Right atrium auricular region (tissue), 2 donors: ENCODE data around the gene GOSR2. TPM values are rescaled to one million over a fixed set of nuclear protein-coding genes. Genes with fewer than 3 reads are reported as not detected.

Source experiments
- DNase-seq: peaks from one replicate; pipeline ENCODE4 v3.0.0-alpha.2; 2019; ENCODE audit warnings: low spot score
- H3K27ac ChIP-seq, 2 donors: fragments of 200-600 bp; sonication (generic); 1 replicate in 1 of 2; 2 replicates in 1 of 2; pipeline ENCODE4 v1.5.1; 2016 to 2019
- H3K27me3 ChIP-seq, 2 donors: fragments of 200-600 bp; sonication (generic); one replicate each; pipeline versions ENCODE4 v1.5.1 to v1.6.0; 2017 to 2019
- H3K36me3 ChIP-seq: fragments of 200-600 bp; sonication (generic); one replicate; pipeline ENCODE4 v1.5.1; 2016
- H3K4me1 ChIP-seq, 2 donors: fragments of 200-600 bp; sonication (generic); one replicate each; pipeline versions ENCODE4 v1.5.1 to v1.6.0; 2017 to 2019
- H3K4me3 ChIP-seq, 2 donors: fragments of 200-600 bp; sonication (generic); 1 replicate in 1 of 2; 2 replicates in 1 of 2; pipeline ENCODE4 v1.5.1; 2017 to 2019; ENCODE audit warnings: mild to moderate bottlenecking in 1 of 2, moderate library complexity in 1 of 2
- H3K9me3 ChIP-seq, 2 donors: fragments of 200-600 bp; sonication (generic); one replicate each; pipeline ENCODE4 v1.5.1; 2019
- CTCF ChIP-seq, 2 donors: fragments of 200-600 bp; sonication (generic); IDR thresholded peaks; one replicate each; pipeline ENCODE4 v1.5.1; 2019; ENCODE audit warnings: antibody characterized with exemption in 2 of 2
- total RNA-seq, 2 donors: library from RNA; depleted of rRNA; stranded (reverse); fragments of >200 nt; gene quantifications; one replicate each; pipeline ENCODE4 v1.1.0, GENCODE V29; 2016

GOSR2 gene
- total RNA-seq, 2 donors from 2014 or later, result 35.9 to 38.6 TPM

DNA sequence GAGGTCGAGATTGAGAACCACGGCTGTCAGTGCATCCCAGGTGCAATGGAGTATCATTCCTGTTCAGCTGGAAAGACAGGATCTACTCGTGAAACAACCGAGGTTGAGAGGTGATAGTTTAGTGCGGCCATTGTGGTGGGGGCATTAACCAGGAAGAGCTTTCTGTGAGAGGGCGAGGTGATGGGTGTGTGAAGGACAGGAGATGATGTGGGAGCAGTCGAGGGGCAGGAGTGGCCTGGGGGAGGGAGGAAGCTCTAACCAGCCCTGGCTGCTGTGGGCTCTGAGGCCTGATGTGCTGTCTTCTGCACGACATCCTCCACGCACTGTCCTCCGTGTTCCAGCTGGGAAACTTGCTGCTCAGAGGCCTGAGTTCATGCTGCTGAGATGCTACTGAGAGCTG lies 22.0 kb downstream of the GOSR2 start:
- TF ChIP-seq CTCF (IDR thresholded peaks at IDR 0.05), result no peak
- H3K9me3 ChIP-seq, result no peaks in the 10 kb centered on the region
- H3K4me1 ChIP-seq, result peaks cover 0 to 21% of the 10 kb centered on the region in 2 donors
- peaks cover 7% of the 10 kb centered on the region for H3K36me3 ChIP-seq
- DNase-seq, result no peak
- H3K27ac ChIP-seq, result no peak overlapping the region
- H3K27me3 ChIP-seq, result no peaks in the 10 kb centered on the region
- H3K4me3 ChIP-seq, result no peak overlapping the region

DNA sequence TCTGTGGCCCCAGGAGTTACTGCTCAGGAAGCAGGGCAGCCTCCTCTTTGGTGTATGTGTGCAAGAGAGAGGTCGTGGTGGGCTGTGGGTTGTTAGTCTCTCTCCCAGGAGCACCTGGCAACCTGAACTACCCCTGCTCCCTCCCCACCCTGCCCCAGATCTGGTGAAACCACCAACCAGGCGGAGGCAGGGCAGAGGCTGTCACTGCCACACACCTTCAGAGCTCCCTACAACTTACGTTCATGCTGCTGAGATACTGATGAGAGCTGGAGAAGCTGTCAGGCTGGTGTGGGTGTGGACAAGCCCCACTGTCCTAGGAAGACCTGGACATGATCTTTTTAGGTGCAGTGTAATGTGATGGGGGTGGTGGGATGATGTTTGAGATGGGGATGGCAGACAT lies 24.3 kb downstream of the GOSR2 start:
- Histone ChIP-seq H3K27ac (no peak overlapping the region), H3K4me3 (no peak overlapping the region), H3K36me3 (no peaks in the 10 kb centered on the region), H3K4me1 (peaks cover 0 to 35% of the 10 kb centered on the region in 2 donors), H3K9me3 (no peaks in the 10 kb centered on the region), H3K27me3 (no peaks in the 10 kb centered on the region)
- TF ChIP-seq CTCF (IDR thresholded peaks at IDR 0.05), result no peak
- no peak for DNase-seq

- Histone ChIP-seq H3K27me3 (no peaks in the 10 kb centered on the region), H3K27ac (no peak overlapping the region), H3K9me3 (no peaks in the 10 kb centered on the region), H3K4me3 (no peak overlapping the region), H3K4me1 (peaks cover 0 to 25% of the 10 kb centered on the region in 2 donors), H3K36me3 (no peaks in the 10 kb centered on the region)
- no peak for TF ChIP-seq CTCF (IDR thresholded peaks at IDR 0.05)
- no peak for DNase-seq
These were observed 25.6 kb downstream of the GOSR2 start for GRCh38 chr17:46948544-46948943.

DNA sequence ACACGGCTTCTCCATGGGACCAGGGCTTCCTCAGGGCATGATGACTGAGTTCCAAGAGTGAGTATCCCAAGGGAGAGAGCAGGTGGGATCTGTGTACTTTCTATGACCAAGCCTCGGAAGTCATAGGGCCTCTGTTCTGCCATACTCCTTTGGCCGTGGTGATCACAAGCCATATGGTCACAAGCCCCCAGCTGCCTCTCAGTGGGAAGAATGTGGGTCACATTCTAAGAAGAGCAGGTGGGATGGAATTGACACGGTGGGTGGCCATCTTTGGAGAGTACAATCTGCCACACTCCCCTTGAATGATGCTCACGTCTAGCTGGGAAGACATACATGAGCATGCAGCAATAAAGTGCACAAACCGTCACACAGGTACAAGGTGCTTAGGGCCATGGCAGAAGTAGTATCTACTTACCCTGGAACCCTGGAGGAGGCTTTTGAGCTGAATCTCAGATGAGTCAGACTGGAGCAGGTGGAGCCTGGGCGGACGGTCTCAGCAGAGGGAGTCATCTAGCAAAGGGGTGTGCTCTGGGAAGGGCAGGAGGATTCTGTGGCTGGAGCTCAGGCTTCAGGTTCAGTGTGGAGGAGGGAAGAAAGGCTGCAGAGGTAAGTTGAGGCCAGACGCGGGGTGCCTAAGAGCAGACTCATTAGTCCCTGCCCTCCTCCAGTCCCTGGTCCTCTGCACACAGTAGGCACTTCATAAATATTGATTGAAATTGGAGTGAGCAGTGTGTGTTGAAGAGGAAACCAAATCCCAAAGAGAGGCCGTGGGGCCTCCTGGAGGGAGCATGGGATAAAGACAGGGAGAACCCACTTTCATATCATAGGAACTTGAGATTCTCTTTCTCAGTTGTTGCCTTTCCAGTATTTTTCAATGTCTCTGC lies 26.6 kb downstream of the GOSR2 start:
- Histone ChIP-seq H3K4me1 (peaks cover 0 to 15% of the 10 kb centered on the region in 2 donors), H3K27ac (no peak overlapping the region), H3K36me3 (no peaks in the 10 kb centered on the region), H3K4me3 (no peak overlapping the region), H3K27me3 (no peaks in the 10 kb centered on the region), H3K9me3 (no peaks in the 10 kb centered on the region)
- no peak for DNase-seq
- no peak for TF ChIP-seq CTCF (IDR thresholded peaks at IDR 0.05)

- Histone ChIP-seq H3K27me3 (no peaks in the 10 kb centered on the region), H3K4me3 (no peak overlapping the region), H3K27ac (peak overlapping the region; percentile 25 to 42), H3K36me3 (no peaks in the 10 kb centered on the region), H3K4me1 (peaks cover 0 to 14% of the 10 kb centered on the region in 2 donors), H3K9me3 (no peaks in the 10 kb centered on the region)
- no peak for TF ChIP-seq CTCF (IDR thresholded peaks at IDR 0.05)
- DNase-seq, result no peak
These were observed 27.5 kb downstream of the GOSR2 start for GRCh38 chr17:46950342-46950996.
